Heart right ventricle (tissue), 16 donors: ENCODE measurements around the gene MRPS35. TPM values are rescaled to one million over a fixed set of nuclear protein-coding genes. Genes with fewer than 3 reads are reported as not detected.
A peak's percentile ranks its signal among the peaks of the same experiment; 100 is the strongest.

ENCODE experiments used
- ATAC-seq, 8 donors: fragments of 200-7000 bp; cut with Tn5 transposase; one replicate each; pipeline ENCODE4 v1.9.1; 2020; ENCODE audit warnings: mild to moderate bottlenecking in 8 of 8, moderate library complexity in 8 of 8, moderate number of reproducible peaks in 1 of 8
- DNase-seq, 2 donors: peaks; one replicate each; pipeline ENCODE4 v3.0.0-alpha.2; 2020
- H3K27ac ChIP-seq, 10 donors: fragments of 200-600 bp; sonication (generic) in 2 of 10; one replicate each; pipeline versions ENCODE4 v1.5.0 to v1.8.0; 2020 to 2022; ENCODE audit warnings: mild to moderate bottlenecking in 3 of 10
- H3K27me3 ChIP-seq, 7 donors: fragments of 200-600 bp; one replicate each; pipeline ENCODE4 v1.8.0; 2021 to 2022; ENCODE audit warnings: mild to moderate bottlenecking in 2 of 7
- H3K36me3 ChIP-seq, 9 donors: fragments of 200-600 bp; sonication (generic) in 1 of 9; one replicate each; pipeline versions ENCODE4 v1.5.0 to v1.8.0; 2020 to 2022; ENCODE audit warnings: mild to moderate bottlenecking in 2 of 9
- H3K4me1 ChIP-seq, 9 donors: fragments of 200-600 bp; sonication (generic) in 1 of 9; one replicate each; pipeline versions ENCODE4 v1.5.0 to v1.8.0; 2020 to 2022; ENCODE audit warnings: mild to moderate bottlenecking in 4 of 9
- H3K4me3 ChIP-seq, 10 donors: fragments of 200-600 bp; sonication (generic) in 2 of 10; one replicate each; pipeline versions ENCODE4 v1.5.0 to v1.8.0; 2020 to 2022; ENCODE audit warnings: mild to moderate bottlenecking in 7 of 10, moderate library complexity in 2 of 10
- H3K9me3 ChIP-seq, 11 donors: fragments of 200-600 bp in 10 of 11; sonication (generic) in 2 of 11; one replicate each; pipeline versions ENCODE4 v1.5.0 to v1.8.0; 2013 to 2022; ENCODE audit warnings: mild to moderate bottlenecking in 2 of 11, control low read depth in 1 of 11, moderate library complexity in 1 of 11
- CTCF ChIP-seq, 9 donors: fragments of 200-600 bp; sonication (generic) in 2 of 9; IDR thresholded peaks; one replicate each; pipeline versions ENCODE4 v1.5.0 to v1.8.0; 2021 to 2022; ENCODE audit warnings: antibody characterized with exemption in 9 of 9, mild to moderate bottlenecking in 5 of 9, moderate library complexity in 1 of 9
- WGBS, 2 donors: extraction: QIAGEN DNeasy Blood & Tissue Kit; methylation state at CpG; one replicate each; pipeline ENCODE4 v1.1.7; 2013; ENCODE audit warnings: inconsistent platforms in 1 of 2; 5-methylcytosine and 5-hydroxymethylcytosine counted together
- intact Hi-C, 10 donors: fragments of 100-400 bp; cut with DNase I; formaldehyde crosslinking; loops; one replicate each; pipeline versions ENCODE4 v1.11.1 to v1.14.2; 2022
- polyA plus RNA-seq, 2 donors: library from polyadenylated mRNA; stranded (reverse); fragments of 200-250 nt; gene quantifications; one replicate each; pipeline ENCODE4 v1.2.3, GENCODE V29; 2013
- total RNA-seq, 10 donors: library from RNA; stranded (reverse); fragmentation: NEBNext Ultra II Directional in 3 of 10; extraction: Animal tissue kit (Norgen Biotek cat#: 25700) in 3 of 10; gene quantifications; one replicate each; pipeline versions ENCODE4 v1.2.1 to v1.2.4, GENCODE V29; 2021 to 2023
- donor health status: Arrhythmogenic right ventricular cardiomyopathy.
- donor health status: ischemic (EF 13 %, LVEDD 7.1; RV severe dilation, severe dysfunction).
- donor health status: healthy with polysubstance abuse.
- donor health status: DM: no; HTN: yes; CAD: no.
- donor health status: DM: no; HTN: no; CAD: no.
- donor health status: ischemic (EF 25% LVEDD 6.9; RV normal size, moderate dysfunction).
- donor health status: ischemic (EF 25% LVEDD 5.7; RV mildly dilated, moderate dysfunction).
- donor health status: healthy.
- donor health status: DM: yes; HTN: yes; CAD: no.
- donor health status: Ischemic cardiomyopathy.
- donor health status: ischemic (EF 35%, LVEDD 5.7; RV mildly dilated, moderate dysfunction).
- donor health status: nonischemic (EF 11% LVEDD 7.7; RV severe dilation, severe dysfunction).
- donor health status: DM: yes; HTN: yes; CAD: no.
- donor health status: PGD.
- donor health status: ischemic (EF 29% LVEDD 5.4; RV normal size, mild dysfunction).
- donor health status: nonischemic (EF 23%, LVEDD 6.1; RV moderate dilation, normal function).

Gene MRPS35
- total and polyA plus RNA-seq, 12 donors: 27.3 to 75.3 (median 61.7) TPM

GRCh38 chr12:27695556-27696292 lies 14.9 kb upstream of the MRPS35 start:
- ATAC-seq (no peak), DNase-seq (no peak)
- H3K4me3 ChIP-seq: no peak overlapping the region
- no peak for TF ChIP-seq CTCF (IDR thresholded peaks at IDR 0.05)
- no peak overlapping the region for H3K27ac ChIP-seq
- H3K36me3 ChIP-seq: peaks cover 0 to 74% (median 54%) of the 10 kb centered on the region in 9 donors
- intact Hi-C loops: no loop called here
- no peaks in the 10 kb centered on the region for H3K4me1 ChIP-seq
- WGBS, 2 donors: 88 to 91% methylated on average over 6 of the region's 6 CpGs
- H3K27me3 ChIP-seq: no peaks in the 10 kb centered on the region
- no peaks in the 10 kb centered on the region for H3K9me3 ChIP-seq

GRCh38 chr12:27696293-27696652 lies 14.4 kb upstream of the MRPS35 start, which contains the start of gene REP15:
Gene REP15, plus strand, starts transcription at chr12:27696447. Its CDS starts 116 bp downstream, at chr12:27696563.
- H3K4me1 ChIP-seq: no peaks in the 10 kb centered on the region
- H3K36me3 ChIP-seq: peaks cover 0 to 68% (median 49%) of the 10 kb centered on the region in 9 donors
- 83% methylated on average over 5 of the region's 5 CpGs for whole genome bisulfite sequencing, 2 donors
- no peak within 1 kb of the TSS for H3K27ac ChIP-seq
- TF ChIP-seq CTCF (IDR thresholded peaks at IDR 0.05): no peak
- intact Hi-C loops: no loop called here
- H3K4me3 ChIP-seq: no peak within 1 kb of the TSS
- H3K27me3 ChIP-seq: no peaks in the 10 kb centered on the region
- H3K9me3 ChIP-seq: no peaks in the 10 kb centered on the region
- DNase-seq: no peak
- ATAC-seq: peak in 1 of 8 donors; percentile 22

- no peaks in the 10 kb centered on the region for H3K27me3 ChIP-seq
- 74 to 80% methylated on average over 3 of the region's 3 CpGs for WGBS, 2 donors
- DNase-seq (no peak), ATAC-seq (no peak)
- no peak overlapping the region for H3K4me3 ChIP-seq
- H3K27ac ChIP-seq: no peak overlapping the region
- no peaks in the 10 kb centered on the region for H3K9me3 ChIP-seq
- TF ChIP-seq CTCF (IDR thresholded peaks at IDR 0.05): no peak
- intact Hi-C loops: no loop called here
- H3K36me3 ChIP-seq: peaks cover 0 to 61% (median 43%) of the 10 kb centered on the region in 9 donors
- H3K4me1 ChIP-seq: no peaks in the 10 kb centered on the region
Observed at GRCh38 chr12:27696864-27697564, 13.6 kb upstream of the MRPS35 start.

- DNase-seq: peak in 1 of 2 donors; percentile 65
- Histone ChIP-seq H3K4me3 (no peak overlapping the region), H3K27ac (no peak overlapping the region), H3K27me3 (no peaks in the 10 kb centered on the region), H3K36me3 (no peaks in the 10 kb centered on the region), H3K4me1 (peaks cover 0 to 11% (median 0%) of the 10 kb centered on the region in 9 donors), H3K9me3 (no peaks in the 10 kb centered on the region)
- ATAC-seq: peak; percentile 57 to 86 (median 82)
- peak; percentile 59 to 91 (median 83) for TF ChIP-seq CTCF (IDR thresholded peaks at IDR 0.05)
- 3% methylated on average over 4 of the region's 4 CpGs for WGBS, 2 donors
- intact Hi-C loops: loop anchor here in 2 of 10 donors (10.0 kb wide), 2 partner anchors 369 to 679 kb away; partner anchors contain the start of genes BMAL2 (in 1 of the 2) and MED21 (in 1 of the 2)
Observed at GRCh38 chr12:27703720-27704452, 6.7 kb upstream of the MRPS35 start.
